SK-N-SH (cell line): Measurements from ENCODE around the gene FBXO17.

Experiments used
- CTCF ChIP-seq: fragments of 200-600 bp; sonication (generic); IDR thresholded peaks from 2 replicates; pipeline ENCODE4 v1.6.1; 2017; ENCODE audit warnings: antibody characterized with exemption, mild to moderate bottlenecking, moderate library complexity
- RFX5 ChIP-seq: IDR thresholded peaks from 2 replicates; pipeline ENCODE4 v1.6.1; 2012; ENCODE audit warnings: mild to moderate bottlenecking, improper control_type of control experiment, low read length
- YY1 ChIP-seq: IDR thresholded peaks from 2 replicates; pipeline ENCODE4 v1.4.0; 2012; ENCODE audit warnings: low read depth, mild to moderate bottlenecking

DNA sequence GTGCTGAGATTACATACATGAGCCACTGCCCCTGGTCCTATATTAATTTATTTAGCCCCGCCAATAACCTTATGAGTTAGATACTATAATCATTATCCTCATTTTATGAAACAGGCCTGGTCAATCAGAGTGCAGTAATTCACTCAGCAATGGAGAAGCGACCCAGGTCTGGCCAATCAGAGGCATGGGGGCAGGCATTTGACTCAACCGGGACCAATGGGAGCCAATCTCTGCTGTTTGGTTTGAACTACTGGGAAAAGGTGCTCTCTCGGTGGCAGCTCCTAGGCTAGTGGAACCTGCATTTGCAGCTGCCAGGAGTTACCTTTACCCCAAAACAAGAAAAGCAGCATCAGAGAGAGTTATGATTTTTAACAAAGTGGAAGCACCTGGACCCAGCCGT, 82.7 kb downstream of the FBXO17 start:
- TF ChIP-seq YY1, result no peak
- no peak for TF ChIP-seq CTCF
- TF ChIP-seq RFX5, result no peak
